ENCODE results near the gene CTDSP2. TPM values are rescaled to one million over a fixed set of nuclear protein-coding genes. Genes with fewer than 3 reads are reported as not detected.

The CTDSP2 gene
- polyA plus RNA-seq, 1 of the 3 experiments (the other 2 are of a cell fraction): 119 TPM

- peaks cover 14 to 25% of the 10 kb centered on the region in 2 experiments; a peak in 3 of 4 replicates for H3K4me1 ChIP-seq (ENCODE audit: control insufficient read depth in 1 of 2, insufficient read depth in 2 of 2, low read depth in 1 of 2, low read length in 1 of 2)
- H3K79me2 ChIP-seq (ENCODE audit: insufficient read depth): peaks cover 82% of the 10 kb centered on the region
- H3K27ac ChIP-seq (ENCODE audit: low read depth in 2 of 2, low read length in 1 of 2): no peak overlapping the region
- no peak overlapping the region for H3K4me2 ChIP-seq
- POLR2A ChIA-PET: no interaction called here
- no peaks in the 10 kb centered on the region for H3K27me3 ChIP-seq (ENCODE audit: insufficient read depth)
- no peak for DNase-seq
- peaks cover 95% of the 10 kb centered on the region for H4K20me1 ChIP-seq (ENCODE audit: insufficient read depth)
- H3K36me3 ChIP-seq (replicated peaks in 1 of 2; ENCODE audit: control insufficient read depth in 1 of 2, insufficient read depth in 2 of 2, low read length in 1 of 2): peaks cover 48 to 50% of the 10 kb centered on the region in 2 experiments
- no peaks in the 10 kb centered on the region for H3K9me3 ChIP-seq
- CTCF ChIA-PET: interaction anchor here (0.6 to 4.3 kb wide), 12 partner anchors 12 to 154 kb away, joined by 3 to 34 read pairs (median 6); no protein-coding TSS in a partner anchor
- TF ChIP-seq GATA2 (CRISPR knock-in tag; IDR thresholded peaks at IDR 0.05): no peak
- TF ChIP-seq FOSL2 (IDR thresholded peaks at IDR 0.05; ENCODE audit: borderline replicate concordance, low read depth): no peak
- no peak for TF ChIP-seq MEF2A (IDR thresholded peaks at IDR 0.05; ENCODE audit: borderline replicate concordance, low read depth)
- TF ChIP-seq TAF1 (IDR thresholded peaks at IDR 0.05; ENCODE audit: borderline replicate concordance, low read depth, low read length): no peak
- TF ChIP-seq FOXJ3 (CRISPR knock-in tag; IDR thresholded peaks at IDR 0.05): no peak
- TF ChIP-seq SIN3A (IDR thresholded peaks at IDR 0.05; ENCODE audit: borderline replicate concordance, low read depth, low read length): no peak
- TF ChIP-seq RXRA (IDR thresholded peaks at IDR 0.05; ENCODE audit: borderline replicate concordance, low read depth): no peak
- TF ChIP-seq ELF1 (IDR thresholded peaks at IDR 0.05): no peak
- no peak for TF ChIP-seq GABPA (IDR thresholded peaks at IDR 0.05; ENCODE audit: low read depth)
- TF ChIP-seq EZH2phosphoT487 (IDR thresholded peaks at IDR 0.05; ENCODE audit: borderline replicate concordance, low read depth): no peak
- TF ChIP-seq USF2 (IDR thresholded peaks at IDR 0.05; ENCODE audit: borderline replicate concordance, low read depth, low read length): no peak
- TF ChIP-seq IRF3 (IDR thresholded peaks at IDR 0.05; ENCODE audit: low read depth, low read length): no peak
- TF ChIP-seq NFIC (IDR thresholded peaks at IDR 0.05; ENCODE audit: borderline replicate concordance): no peak
- TF ChIP-seq RCOR1 (IDR thresholded peaks at IDR 0.05; ENCODE audit: low read length): no peak
- TF ChIP-seq REST (IDR thresholded peaks at IDR 0.05; ENCODE audit: low read depth, low read length): no peak
- no peak for TF ChIP-seq MXI1 (IDR thresholded peaks at IDR 0.05; ENCODE audit: low read depth, low read length)
- no peak for TF ChIP-seq NRF1 (IDR thresholded peaks at IDR 0.05; ENCODE audit: low read depth, low read length)
- TF ChIP-seq PBX3 (IDR thresholded peaks at IDR 0.05): no peak
- no peak overlapping the region for H2AFZ ChIP-seq (ENCODE audit: low read depth)
- 95% methylated on average over 10 of the region's 10 CpGs for WGBS (ENCODE audit: low lambda C conversion rate)
- no peak overlapping the region for H3K9ac ChIP-seq
- peaks cover 10% of the 10 kb centered on the region for H3F3A ChIP-seq (replicated peaks; ENCODE audit: insufficient read depth)
- H3K4me3 ChIP-seq (ENCODE audit: low read depth in 2 of 2, low read length in 1 of 2): no peak overlapping the region
- no peaks in the 10 kb centered on the region for H3K9me2 ChIP-seq
These were observed 17.3 kb downstream of the CTDSP2 start for GRCh38 chr12:57829025-57829777.
